K562 (cell line): Measurements from ENCODE around the gene ARF5. TPM values are rescaled to one million over a fixed set of nuclear protein-coding genes. Genes with fewer than 3 reads are reported as not detected.
A peak's percentile ranks its signal among the peaks of the same experiment; 100 is the strongest.

ENCODE experiments used
- CREM ChIP-seq: IDR thresholded peaks from 2 replicates; pipeline ENCODE4 v1.6.1; 2014; ENCODE audit warnings: antibody characterized with exemption, low read depth
- HCFC1 ChIP-seq: IDR thresholded peaks from 2 replicates; pipeline ENCODE4 v1.6.1; 2012; ENCODE audit warnings: low read depth, low read length, improper control_type of control experiment
- NR4A1 ChIP-seq, 2 experiments: fragments of 250-450 bp in 1 of 2; fragments of 450-650 bp in 1 of 2; sonication (Bioruptor Pico) in 1 of 2; IDR thresholded peaks; 2 replicates each; pipeline versions ENCODE4 v1.4.0 to v1.6.1; 2016 to 2020; ENCODE audit warnings: mild to moderate bottlenecking in 2 of 2, missing compliant biosample characterization in 1 of 2, missing genetic modification characterization in 1 of 2, moderate library complexity in 1 of 2
- NRF1 ChIP-seq, 2 experiments: fragments of 450-650 bp; IDR thresholded peaks in 1 of 2; conservative IDR thresholded peaks in 1 of 2; 2 replicates each; pipeline ENCODE4 v1.6.1; 2014; ENCODE audit warnings: mild to moderate bottlenecking in 2 of 2
- SMARCA5 ChIP-seq: fragments of 450-650 bp; IDR thresholded peaks from 2 replicates; pipeline ENCODE4 v1.6.1; 2016
- SP1 ChIP-seq: sonication (generic); formaldehyde crosslinking; IDR thresholded peaks from 2 replicates; pipeline ENCODE4 v1.8.1; 2022; ENCODE audit warnings: mild to moderate bottlenecking, missing genetic modification reagents
- ZBTB11 ChIP-seq, 3 experiments: fragments of 200-800 bp in 1 of 3; fragments of 250-450 bp in 1 of 3; fragments of 450-650 bp in 1 of 3; sonication (Bioruptor Pico) in 1 of 3; sonication (Bioruptor generic) in 1 of 3; formaldehyde crosslinking in 1 of 3; IDR thresholded peaks; 2 replicates each; pipeline versions ENCODE4 v1.6.1 to v1.8.0; 2016 to 2022; ENCODE audit warnings: mild to moderate bottlenecking in 2 of 3, missing genetic modification characterization in 2 of 3, missing compliant biosample characterization in 1 of 3, moderate library complexity in 1 of 3
- ZBTB40 ChIP-seq, 2 experiments: fragments of 450-650 bp in 1 of 2; sonication (generic) in 1 of 2; formaldehyde crosslinking in 1 of 2; IDR thresholded peaks; 2 replicates each; pipeline versions ENCODE4 v1.7.1 to v1.9.0; 2016 to 2022; ENCODE audit warnings: inconsistent platforms in 1 of 2, mild to moderate bottlenecking in 1 of 2, missing genetic modification reagents in 1 of 2
- polyA plus RNA-seq, 8 experiments: library from polyadenylated mRNA; depleted of rRNA in 4 of 8; stranded (reverse) in 5 of 8; unstranded in 3 of 8; fragments of >200 nt; fragmentation: Nextera tagmentation in 2 of 8; fragmentation: Illumina TruSeq in 1 of 8; extraction: Ambion mirVana in 2 of 8; extraction: Trizol in 1 of 8; gene quantifications; 2 replicates each; pipeline versions ENCODE4 v1.2.1 to v1.2.3, GENCODE V29; 2011 to 2014; ENCODE audit warnings: inconsistent platforms in 1 of 8, missing spikeins in 1 of 8
- total RNA-seq, 7 experiments: library from RNA; depleted of rRNA in 6 of 7; stranded (reverse); fragments of >200 nt in 6 of 7; fragmentation: Illumina TruSeq in 2 of 7; extraction: Trizol in 2 of 7; gene quantifications; 2 replicates each; pipeline versions ENCODE4 v1.2.1 to v1.2.3, GENCODE V29; 2011 to 2021; ENCODE audit warnings: low replicate concordance in 1 of 7
- TF ChIP-seq, protein P1 (sequence below): fragments of 450-650 bp; IDR thresholded peaks from 2 replicates; pipeline ENCODE4 v1.6.1; 2016; ENCODE audit warnings: borderline replicate concordance

The ARF5 gene
- total and polyA plus RNA-seq, 9 of the 15 experiments (the other 6 are each of a cell fraction or from before 2014, with no cell fraction given) = 8.1 to 290 (median 125) TPM

- TF ChIP-seq CREM (peak; percentile 78), ZBTB40 (IDR thresholded peaks at IDR 0.05) (no peak), ZBTB40 (CRISPR knock-in tag; IDR thresholded peaks at IDR 0.05) (no peak), HCFC1 (0 out of 2 replicates have a peak, but pooled peaks have one; percentile 15), NRF1 (conservative IDR thresholded peaks at IDR 0.05 in 1 of 2, IDR thresholded peaks at IDR 0.05 in 1 of 2) (peak in 1 of 2 experiments; percentile 41; a peak in 1 of 4 replicates), SMARCA5 (peak; percentile 41; the same call in 1 of the 2 replicates), ZBTB11 (CRISPR knock-in tag; IDR thresholded peaks at IDR 0.05) (0 out of 6 replicates have a peak, but pooled peaks of 1 of the 3 experiments have one; percentile 16), SP1 (peak; percentile 52; the same call in 1 of the 2 replicates), NR4A1 (CRISPR knock-in tag; IDR thresholded peaks at IDR 0.05) (0 out of 2 replicates have a peak, but pooled peaks have one; percentile 39), NR4A1 (tag; IDR thresholded peaks at IDR 0.05) (no peak)
- TF ChIP-seq, protein P1, sequence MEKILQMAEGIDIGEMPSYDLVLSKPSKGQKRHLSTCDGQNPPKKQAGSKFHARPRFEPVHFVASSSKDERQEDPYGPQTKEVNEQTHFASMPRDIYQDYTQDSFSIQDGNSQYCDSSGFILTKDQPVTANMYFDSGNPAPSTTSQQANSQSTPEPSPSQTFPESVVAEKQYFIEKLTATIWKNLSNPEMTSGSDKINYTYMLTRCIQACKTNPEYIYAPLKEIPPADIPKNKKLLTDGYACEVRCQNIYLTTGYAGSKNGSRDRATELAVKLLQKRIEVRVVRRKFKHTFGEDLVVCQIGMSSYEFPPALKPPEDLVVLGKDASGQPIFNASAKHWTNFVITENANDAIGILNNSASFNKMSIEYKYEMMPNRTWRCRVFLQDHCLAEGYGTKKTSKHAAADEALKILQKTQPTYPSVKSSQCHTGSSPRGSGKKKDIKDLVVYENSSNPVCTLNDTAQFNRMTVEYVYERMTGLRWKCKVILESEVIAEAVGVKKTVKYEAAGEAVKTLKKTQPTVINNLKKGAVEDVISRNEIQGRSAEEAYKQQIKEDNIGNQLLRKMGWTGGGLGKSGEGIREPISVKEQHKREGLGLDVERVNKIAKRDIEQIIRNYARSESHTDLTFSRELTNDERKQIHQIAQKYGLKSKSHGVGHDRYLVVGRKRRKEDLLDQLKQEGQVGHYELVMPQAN = peak; percentile 73; the same call in 1 of the 2 replicates
Measured at GRCh38 chr7:127588697-127589482, 679 bp downstream of the ARF5 start (continued).
